ENCODE results near the gene PLEKHA5.

DNA sequence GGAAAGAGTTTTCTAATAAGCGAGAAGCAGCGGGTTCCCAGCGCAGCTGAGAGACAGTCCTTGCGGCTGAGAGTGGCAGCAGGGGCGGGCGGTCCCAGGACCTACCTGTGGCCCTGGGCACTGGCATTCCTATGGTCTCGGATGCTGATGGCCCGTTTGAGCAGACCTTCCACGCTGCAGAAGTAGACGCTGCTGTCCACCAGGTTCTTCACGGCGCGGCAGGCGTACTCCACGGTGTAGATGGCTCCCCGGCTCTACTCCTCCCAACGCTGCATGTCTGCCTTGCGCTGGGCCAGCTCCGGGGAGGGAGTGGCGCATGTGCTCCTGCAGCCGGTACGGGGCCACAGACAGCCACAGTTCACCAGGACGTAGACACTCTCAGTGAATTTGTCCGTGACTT, 21.8 kb upstream of the PLEKHA5 start:
- TF ChIP-seq, protein P1, sequence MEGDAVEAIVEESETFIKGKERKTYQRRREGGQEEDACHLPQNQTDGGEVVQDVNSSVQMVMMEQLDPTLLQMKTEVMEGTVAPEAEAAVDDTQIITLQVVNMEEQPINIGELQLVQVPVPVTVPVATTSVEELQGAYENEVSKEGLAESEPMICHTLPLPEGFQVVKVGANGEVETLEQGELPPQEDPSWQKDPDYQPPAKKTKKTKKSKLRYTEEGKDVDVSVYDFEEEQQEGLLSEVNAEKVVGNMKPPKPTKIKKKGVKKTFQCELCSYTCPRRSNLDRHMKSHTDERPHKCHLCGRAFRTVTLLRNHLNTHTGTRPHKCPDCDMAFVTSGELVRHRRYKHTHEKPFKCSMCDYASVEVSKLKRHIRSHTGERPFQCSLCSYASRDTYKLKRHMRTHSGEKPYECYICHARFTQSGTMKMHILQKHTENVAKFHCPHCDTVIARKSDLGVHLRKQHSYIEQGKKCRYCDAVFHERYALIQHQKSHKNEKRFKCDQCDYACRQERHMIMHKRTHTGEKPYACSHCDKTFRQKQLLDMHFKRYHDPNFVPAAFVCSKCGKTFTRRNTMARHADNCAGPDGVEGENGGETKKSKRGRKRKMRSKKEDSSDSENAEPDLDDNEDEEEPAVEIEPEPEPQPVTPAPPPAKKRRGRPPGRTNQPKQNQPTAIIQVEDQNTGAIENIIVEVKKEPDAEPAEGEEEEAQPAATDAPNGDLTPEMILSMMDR (IDR thresholded peaks at IDR 0.05; ENCODE audit: low read length) = no peak
- TF ChIP-seq EZH2 (IDR thresholded peaks at IDR 0.05; ENCODE audit: borderline replicate concordance, low read length) = no peak

Measured in OCI-LY1 (cell line).